BE2C (cell line): Measurements from ENCODE around the gene MTA1.

Experiments used
- DNase-seq: peaks from one replicate; pipeline ENCODE4 v3.0.0-alpha.2; 2020
- H3K27me3 ChIP-seq: fragments of 250-450 bp; sonication (Bioruptor Pico); 2 replicates; pipeline ENCODE4 v1.5.1; 2020; ENCODE audit warnings: mild to moderate bottlenecking
- H3K36me3 ChIP-seq: fragments of 250-450 bp; sonication (Bioruptor Pico); 2 replicates; pipeline ENCODE4 v1.5.1; 2020; ENCODE audit warnings: mild to moderate bottlenecking
- H3K4me1 ChIP-seq: fragments of 250-450 bp; sonication (Bioruptor Pico); 2 replicates; pipeline ENCODE4 v1.5.1; 2020
- H3K4me3 ChIP-seq: 2 replicates; pipeline ENCODE4 v1.5.1; 2011; ENCODE audit warnings: low read depth, low read length
- H3K9me3 ChIP-seq: fragments of 250-450 bp; sonication (Bioruptor Pico); 2 replicates; pipeline ENCODE4 v1.5.1; 2020
- TF ChIP-seq, protein P1 (sequence below): IDR thresholded peaks from 2 replicates; pipeline ENCODE4 v1.5.1; 2012; ENCODE audit warnings: mild to moderate bottlenecking, low read depth, low read length

The MTA1 gene

DNA sequence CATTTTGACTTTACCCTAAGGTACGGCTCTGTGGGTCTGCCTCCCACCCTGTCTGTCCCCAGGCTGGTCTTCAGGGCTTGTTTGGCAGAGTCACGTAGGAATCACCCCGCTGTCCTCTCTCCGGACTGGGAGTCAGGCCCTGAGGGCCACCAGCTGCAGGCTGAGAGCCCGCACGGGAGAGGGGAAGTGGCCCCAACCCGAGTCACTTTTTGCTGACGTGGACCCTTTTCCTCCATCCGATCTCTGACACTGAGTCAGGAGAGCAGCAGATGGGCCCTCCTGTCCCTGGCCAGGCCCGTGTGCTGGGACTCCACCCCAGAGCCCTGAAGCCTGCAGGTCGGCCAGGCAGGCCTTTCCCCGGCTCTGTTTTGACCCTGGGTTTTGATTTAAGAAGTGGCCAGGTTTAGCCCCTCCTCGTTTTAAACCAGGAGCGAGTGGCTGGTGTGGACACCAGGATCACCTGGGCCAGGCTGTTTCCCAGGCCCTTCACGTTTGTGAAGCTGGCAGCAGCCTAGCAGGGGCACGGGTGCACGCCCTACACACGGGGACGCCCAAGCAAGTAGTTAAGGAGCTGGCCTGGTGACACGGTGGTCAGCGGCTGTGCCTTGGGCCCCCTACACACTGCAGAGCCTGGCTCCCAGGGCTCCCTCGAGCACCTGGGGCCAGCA, 33.8 kb upstream of the MTA1 start:
- H3K36me3 ChIP-seq = no peaks in the 10 kb centered on the region
- peak; percentile 5 for DNase-seq
- H3K4me1 ChIP-seq = no peaks in the 10 kb centered on the region
- no peak overlapping the region for H3K4me3 ChIP-seq
- H3K9me3 ChIP-seq = no peaks in the 10 kb centered on the region
- TF ChIP-seq, protein P1, sequence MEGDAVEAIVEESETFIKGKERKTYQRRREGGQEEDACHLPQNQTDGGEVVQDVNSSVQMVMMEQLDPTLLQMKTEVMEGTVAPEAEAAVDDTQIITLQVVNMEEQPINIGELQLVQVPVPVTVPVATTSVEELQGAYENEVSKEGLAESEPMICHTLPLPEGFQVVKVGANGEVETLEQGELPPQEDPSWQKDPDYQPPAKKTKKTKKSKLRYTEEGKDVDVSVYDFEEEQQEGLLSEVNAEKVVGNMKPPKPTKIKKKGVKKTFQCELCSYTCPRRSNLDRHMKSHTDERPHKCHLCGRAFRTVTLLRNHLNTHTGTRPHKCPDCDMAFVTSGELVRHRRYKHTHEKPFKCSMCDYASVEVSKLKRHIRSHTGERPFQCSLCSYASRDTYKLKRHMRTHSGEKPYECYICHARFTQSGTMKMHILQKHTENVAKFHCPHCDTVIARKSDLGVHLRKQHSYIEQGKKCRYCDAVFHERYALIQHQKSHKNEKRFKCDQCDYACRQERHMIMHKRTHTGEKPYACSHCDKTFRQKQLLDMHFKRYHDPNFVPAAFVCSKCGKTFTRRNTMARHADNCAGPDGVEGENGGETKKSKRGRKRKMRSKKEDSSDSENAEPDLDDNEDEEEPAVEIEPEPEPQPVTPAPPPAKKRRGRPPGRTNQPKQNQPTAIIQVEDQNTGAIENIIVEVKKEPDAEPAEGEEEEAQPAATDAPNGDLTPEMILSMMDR = no peak
- no peaks in the 10 kb centered on the region for H3K27me3 ChIP-seq

DNA sequence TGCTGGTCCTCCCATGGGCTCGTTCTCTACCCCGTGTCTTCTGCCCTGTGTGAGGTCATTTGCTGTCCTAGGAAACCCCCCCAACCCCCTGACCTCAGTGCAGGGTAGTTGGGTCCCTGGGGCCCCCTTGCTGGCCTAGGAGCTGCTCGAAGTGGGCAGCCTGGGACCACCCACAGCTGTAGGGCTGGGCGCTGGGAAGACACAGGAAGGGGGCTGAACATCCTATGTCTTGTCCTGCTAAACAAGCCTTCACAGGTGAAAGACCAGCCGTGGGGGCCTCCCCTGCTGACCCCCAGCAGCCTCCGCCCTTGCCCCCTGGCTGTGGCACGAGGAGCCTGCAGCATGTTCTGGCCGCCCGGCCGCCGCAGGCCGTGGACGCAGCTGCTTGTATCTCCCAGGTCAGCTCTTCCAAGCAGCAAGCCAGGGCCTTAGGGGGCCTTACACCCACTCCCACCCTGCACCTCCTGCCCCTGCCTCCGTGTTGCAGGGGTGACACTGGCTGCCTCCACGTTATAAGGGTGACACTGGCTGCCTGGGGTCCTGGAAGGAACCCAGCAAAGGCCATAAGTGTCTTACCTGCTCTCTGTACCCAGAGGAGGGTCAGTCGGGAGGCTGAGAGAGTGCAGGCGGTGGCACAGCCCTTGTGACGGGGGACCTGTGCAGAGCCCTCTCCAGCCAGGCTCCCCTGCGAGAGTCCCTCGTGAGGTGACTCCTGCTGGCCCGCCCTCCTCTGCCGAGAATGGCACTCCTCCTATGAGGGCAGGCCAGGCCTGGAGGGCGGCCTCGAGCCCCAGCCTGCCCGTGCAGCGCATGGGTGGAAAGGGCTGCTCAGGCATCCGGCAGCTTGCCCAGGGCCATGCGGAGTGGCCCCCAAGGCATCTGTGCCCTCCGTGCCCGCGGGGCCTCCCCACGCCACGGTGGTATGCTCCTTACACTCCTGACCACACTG, 32.8 kb upstream of the MTA1 start:
- H3K4me1 ChIP-seq = no peaks in the 10 kb centered on the region
- no peaks in the 10 kb centered on the region for H3K36me3 ChIP-seq
- H3K9me3 ChIP-seq = no peaks in the 10 kb centered on the region
- DNase-seq = peak; percentile 11
- H3K27me3 ChIP-seq = no peaks in the 10 kb centered on the region
- TF ChIP-seq, protein P1 = no peak
- H3K4me3 ChIP-seq = no peak overlapping the region

DNA sequence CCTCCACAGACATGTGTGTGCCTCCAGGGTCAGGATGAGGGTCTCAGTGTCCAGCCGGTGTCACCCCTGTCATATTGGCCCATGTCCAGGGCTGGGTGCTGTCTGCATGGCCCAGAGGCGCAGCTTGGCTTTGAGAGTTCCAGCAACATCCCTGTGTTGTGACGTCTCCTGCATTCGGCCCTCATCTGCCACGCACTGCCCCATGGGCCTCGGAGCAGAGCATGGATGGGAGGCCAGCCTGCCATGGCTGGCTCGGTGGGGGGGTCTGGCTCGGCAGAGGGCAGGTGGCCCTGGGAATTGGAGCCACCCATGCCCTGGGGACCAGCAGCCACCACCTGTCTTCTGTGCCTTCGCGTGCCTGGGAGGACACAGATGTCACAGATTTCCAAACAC, 32.1 kb upstream of the MTA1 start:
- TF ChIP-seq, protein P1 = no peak
- Histone ChIP-seq H3K4me3 (no peak overlapping the region), H3K36me3 (no peaks in the 10 kb centered on the region), H3K27me3 (no peaks in the 10 kb centered on the region), H3K4me1 (no peaks in the 10 kb centered on the region), H3K9me3 (no peaks in the 10 kb centered on the region)
- no peak for DNase-seq

DNA sequence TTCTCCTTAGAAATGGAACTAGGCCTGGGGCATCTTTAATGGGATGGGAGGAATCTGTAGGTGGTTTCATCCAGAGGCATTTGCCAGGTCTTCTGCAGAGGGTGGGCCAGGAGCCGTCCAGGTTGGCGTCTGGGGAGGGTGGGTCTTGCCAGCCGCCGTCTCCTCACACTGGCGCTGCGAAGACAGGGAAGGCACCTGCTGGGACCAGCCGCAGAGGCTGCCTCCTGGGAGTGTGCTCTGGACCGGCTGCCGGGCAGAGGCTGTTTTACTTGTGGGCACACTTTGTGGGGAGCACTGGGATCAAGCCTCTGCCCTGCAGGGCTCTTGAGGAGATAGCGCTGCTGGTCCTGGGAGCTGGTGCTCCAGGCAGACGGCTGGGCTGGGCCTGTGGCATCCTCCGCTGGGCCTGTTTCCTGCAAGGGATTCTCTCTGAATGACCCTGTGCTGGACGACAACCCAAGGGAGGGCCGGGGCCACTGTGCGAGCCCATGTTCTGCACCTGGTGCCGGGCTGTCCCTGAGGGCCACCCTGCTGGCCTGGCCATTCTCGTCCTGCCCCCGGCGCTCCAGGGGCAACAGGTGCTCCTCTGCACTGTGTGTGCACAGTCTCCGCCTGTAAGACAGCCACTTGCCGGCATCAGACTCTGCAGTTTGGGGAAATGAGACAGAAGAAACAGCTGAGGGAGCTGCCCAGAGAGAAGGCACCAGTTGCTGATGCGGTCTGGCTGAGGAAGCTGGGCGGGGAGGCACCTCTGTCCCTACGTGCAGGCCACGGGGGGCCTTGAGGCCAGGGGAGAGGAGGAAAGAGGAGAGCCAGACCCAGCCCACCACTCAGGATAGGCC, 31.3 kb upstream of the MTA1 start:
- no peaks in the 10 kb centered on the region for H3K4me1 ChIP-seq
- no peak for DNase-seq
- H3K4me3 ChIP-seq = no peak overlapping the region
- H3K36me3 ChIP-seq = no peaks in the 10 kb centered on the region
- H3K9me3 ChIP-seq = no peaks in the 10 kb centered on the region
- H3K27me3 ChIP-seq = no peaks in the 10 kb centered on the region
- TF ChIP-seq, protein P1 = no peak

DNA sequence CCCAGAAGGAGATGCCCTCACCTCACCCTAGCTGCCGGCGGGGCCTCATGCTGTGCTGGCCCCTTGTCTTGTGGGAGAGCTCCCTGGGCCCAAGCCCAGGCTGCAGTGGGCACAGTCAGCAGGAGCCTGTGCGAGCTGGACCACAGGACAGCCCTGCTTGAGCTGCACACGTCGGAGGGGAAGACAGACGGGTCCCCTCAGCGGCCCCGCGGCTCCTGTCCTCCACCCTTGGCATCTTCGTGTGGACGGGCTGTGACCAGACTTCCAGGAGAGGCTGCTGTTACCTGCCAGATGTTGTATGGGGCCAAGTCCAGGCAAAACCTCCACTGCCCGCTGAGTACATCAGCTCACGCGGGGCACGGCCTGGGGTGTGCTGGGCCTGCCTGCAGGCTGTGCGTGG, 30.7 kb upstream of the MTA1 start:
- no peaks in the 10 kb centered on the region for H3K36me3 ChIP-seq
- no peak for DNase-seq
- no peaks in the 10 kb centered on the region for H3K27me3 ChIP-seq
- TF ChIP-seq, protein P1 = no peak
- no peaks in the 10 kb centered on the region for H3K9me3 ChIP-seq
- H3K4me3 ChIP-seq = no peak overlapping the region
- no peaks in the 10 kb centered on the region for H3K4me1 ChIP-seq
